Endothelial cell of umbilical vein (primary cell): ENCODE results near the gene PDE7B. TPM values are rescaled to one million over a fixed set of nuclear protein-coding genes. Genes with fewer than 3 reads are reported as not detected.

ENCODE experiments used
- BruUV-seq: library from RNA; stranded (reverse); fragments of 400-500 nt; replicated peaks from 2 replicates; lab custom pipeline; 2021; lab: Mats Ljungman, UMichigan
- CTCF ChIA-PET: fragments of 300-600, 350-600 bp; sonication (Branson Sonifier 250); formaldehyde crosslinking; loops from one replicate; lab custom pipeline; 2021; ENCODE audit warnings: antibody characterized with exemption, inconsistent platforms; lab: Charles Lee
- POLR2A ChIA-PET: fragments of 300-600, 350-600 bp; sonication (Branson Sonifier 250); formaldehyde crosslinking; loops from one replicate; lab custom pipeline; 2021; ENCODE audit warnings: antibody characterized with exemption, inconsistent platforms; lab: Charles Lee
- DNase-seq: peaks from one replicate; pipeline ENCODE4 v3.0.0-alpha.2; 2011; ENCODE audit warnings: low read depth, low spot score
- FAIRE-seq: peaks from 2 replicates; lab custom pipeline; 2011; peaks lifted over from hg19 to GRCh38; lab: Jason Lieb, UNC
- H2AFZ ChIP-seq: 2 replicates; pipeline ENCODE4 v1.6.0; 2012; ENCODE audit warnings: low read depth, low read length, control low read depth, inconsistent platforms
- H3K27ac ChIP-seq: 2 replicates; pipeline ENCODE4 v1.5.1; 2011; ENCODE audit warnings: low read depth, mild to moderate bottlenecking, control low read depth, low read length, moderate library complexity; ENCODE audit not compliant: insufficient read depth
- H3K27me3 ChIP-seq, 2 experiments: 2 replicates each; pipeline versions ENCODE4 v1.6.0 to v1.6.1; 2011; ENCODE audit warnings: low read length in 2 of 2, mixed read lengths in 1 of 2; ENCODE audit not compliant: control insufficient read depth in 2 of 2, insufficient read depth in 2 of 2
- H3K36me3 ChIP-seq, 2 experiments: 2 replicates in 1 of 2; 3 replicates in 1 of 2; pipeline ENCODE4 v1.5.1; 2011; ENCODE audit warnings: low read length in 2 of 2, mild to moderate bottlenecking in 1 of 2, moderate library complexity in 1 of 2; ENCODE audit not compliant: control insufficient read depth in 2 of 2, insufficient read depth in 2 of 2; ENCODE audit errors: extremely low read depth in 1 of 2
- H3K4me1 ChIP-seq: 3 replicates; pipeline ENCODE4 v1.5.1; 2011; ENCODE audit warnings: mild to moderate bottlenecking, low read length; ENCODE audit not compliant: control insufficient read depth, insufficient read depth; ENCODE audit errors: extremely low read depth
- H3K4me2 ChIP-seq: 2 replicates; pipeline ENCODE4 v1.6.1; 2011; ENCODE audit warnings: low read length, control low read depth, mixed read lengths; ENCODE audit not compliant: insufficient read depth
- H3K4me3 ChIP-seq, 3 experiments: fragments of 200-600 bp in 1 of 3; sonication (generic), shearing (Covaris generic) in 1 of 3; replicated peaks in 1 of 3; 2 replicates each; pipeline ENCODE4 v1.5.1; 2011 to 2016; ENCODE audit warnings: control low read depth in 3 of 3, low read length in 3 of 3, mild to moderate bottlenecking in 2 of 3, inconsistent platforms in 1 of 3, low read depth in 1 of 3, moderate library complexity in 1 of 3; ENCODE audit not compliant: insufficient read depth in 1 of 3
- H3K79me2 ChIP-seq: 2 replicates; pipeline ENCODE4 v1.6.0; 2012; ENCODE audit warnings: low read length, inconsistent platforms; ENCODE audit not compliant: control insufficient read depth, insufficient read depth
- H3K9ac ChIP-seq: replicated peaks from 2 replicates; pipeline ENCODE3; 2011; ENCODE audit warnings: low read length, control low read depth; ENCODE audit not compliant: insufficient read depth; ENCODE audit errors: extremely low read depth
- H3K9me1 ChIP-seq: replicated peaks from 3 replicates; pipeline ENCODE4 v1.6.0; 2011; ENCODE audit warnings: mild to moderate bottlenecking, low read length; ENCODE audit not compliant: control insufficient read depth, insufficient read depth; ENCODE audit errors: extremely low read depth
- H3K9me3 ChIP-seq: replicated peaks from 2 replicates; pipeline ENCODE4 v1.5.1; 2012; ENCODE audit warnings: low read length, inconsistent platforms; ENCODE audit not compliant: control insufficient read depth, insufficient read depth
- H4K20me1 ChIP-seq: replicated peaks from 2 replicates; pipeline ENCODE3; 2011; ENCODE audit warnings: mild to moderate bottlenecking, low read length; ENCODE audit not compliant: control insufficient read depth, insufficient read depth; ENCODE audit errors: extremely low read depth
- EZH2 ChIP-seq: IDR thresholded peaks from 2 replicates; pipeline ENCODE4 v1.6.1; 2012; ENCODE audit warnings: borderline replicate concordance, low read depth, mild to moderate bottlenecking, moderate library complexity, low read length, inconsistent platforms; ENCODE audit not compliant: severe bottlenecking
- FOS ChIP-seq: IDR thresholded peaks from 2 replicates; pipeline ENCODE4 v1.6.1; 2011; ENCODE audit warnings: mild to moderate bottlenecking, low read length, moderate library complexity, borderline replicate concordance; ENCODE audit not compliant: insufficient read depth
- GATA2 ChIP-seq: IDR thresholded peaks from 2 replicates; pipeline ENCODE4 v1.7.0; 2011; ENCODE audit warnings: low read depth, mild to moderate bottlenecking, moderate library complexity, mixed read lengths, low read length; ENCODE audit not compliant: insufficient read length, insufficient read depth
- JUN ChIP-seq: IDR thresholded peaks from 2 replicates; pipeline ENCODE4 v1.6.1; 2011; ENCODE audit warnings: borderline replicate concordance, low read depth; ENCODE audit not compliant: insufficient read length, insufficient read depth
- MYC ChIP-seq: IDR thresholded peaks from one replicate; pipeline ENCODE4 v1.6.1; 2011; ENCODE audit warnings: mild to moderate bottlenecking, low read depth, low read length
- POLR2A ChIP-seq: IDR thresholded peaks from 2 replicates; pipeline ENCODE4 v1.6.1; 2012; ENCODE audit warnings: low read depth, mild to moderate bottlenecking, control low read depth, low read length
- POLR2AphosphoS5 ChIP-seq: IDR thresholded peaks from 2 replicates; pipeline ENCODE4 v1.6.1; 2012; ENCODE audit warnings: low read depth, mild to moderate bottlenecking, control low read depth, low read length, moderate library complexity; ENCODE audit not compliant: insufficient read depth
- dilution Hi-C: fragments of 300-500 bp; cut with MboI; formaldehyde crosslinking; loops from one replicate; pipeline ENCODE4 v1.15.0; 2019; ENCODE audit warnings: low sequenced_read_pairs; ENCODE audit not compliant: extremely low pct_ligation_motif_present
- intact Hi-C: fragments of 100-400 bp; cut with micrococcal nuclease; formaldehyde crosslinking; loops from one replicate; pipeline ENCODE4 v1.10.0; 2022
- polyA plus RNA-seq, 4 experiments: library from polyadenylated mRNA; depleted of rRNA in 3 of 4; stranded (reverse) in 3 of 4; unstranded in 1 of 4; fragments of >200 nt; gene quantifications; 2 replicates each; pipeline versions ENCODE4 v1.2.1 to v1.2.3, GENCODE V29; 2011 to 2012; ENCODE audit warnings: missing spikeins in 1 of 4
- total RNA-seq: library from RNA; stranded (reverse); gene quantifications from 2 replicates; pipeline ENCODE4 v1.2.3, GENCODE V29; 2021
- TF ChIP-seq, protein P1 (sequence below), 2 donors: IDR thresholded peaks; 1 replicate in 1 of 2; 2 replicates in 1 of 2; pipeline ENCODE4 v1.5.1; 2011; ENCODE audit warnings: low read length in 2 of 2, mild to moderate bottlenecking in 2 of 2, moderate library complexity in 2 of 2, control low read depth in 1 of 2, inconsistent platforms in 1 of 2, low read depth in 1 of 2; ENCODE audit not compliant: insufficient read depth in 1 of 2; ENCODE audit errors: extremely low read depth in 1 of 2
- TF ChIP-seq, protein P2 (sequence below): IDR thresholded peaks from 2 replicates; pipeline ENCODE4 v1.6.1; 2011; ENCODE audit not compliant: insufficient read depth, insufficient read length

PDE7B gene
- total and polyA plus RNA-seq, 2 donors (not counting 3 experiments of a cell fraction or from before 2014, with no cell fraction given) = 20.6 to 25.1 TPM

DNA sequence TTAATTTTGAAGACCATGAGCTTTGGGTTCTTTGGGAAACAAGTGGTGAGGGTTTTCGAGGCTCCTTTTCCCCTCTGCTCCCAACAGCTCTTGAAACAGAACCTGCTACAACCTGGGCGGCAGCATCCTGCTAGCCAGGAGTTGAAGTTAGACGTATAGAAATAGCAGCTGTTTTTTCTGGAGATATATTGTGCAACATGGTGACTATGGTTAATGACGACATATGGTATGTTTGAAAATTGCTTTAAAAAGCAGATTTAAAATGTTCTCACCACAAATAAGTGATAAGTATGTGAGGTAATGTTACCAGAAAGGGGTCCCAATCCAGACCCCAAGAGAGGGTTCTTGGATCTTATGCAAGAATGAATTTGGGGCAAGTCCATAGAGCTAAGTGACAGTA is 138.9 kb downstream of the PDE7B start:
- ChIA-PET CTCF (interaction anchor here (0.7 to 0.9 kb wide), 2 partner anchors 303 to 1866 kb away, joined by 3 read pairs; no protein-coding TSS in a partner anchor), POLR2A (no interaction called here)
- Histone ChIP-seq H3K4me2 (no peak overlapping the region), H3K4me1 (peaks cover 12% of the 10 kb centered on the region), H3K27me3 (no peaks in the 10 kb centered on the region), H3K9me1 (no peaks in the 10 kb centered on the region), H3K27ac (no peak overlapping the region), H3K79me2 (no peaks in the 10 kb centered on the region), H2AFZ (no peak overlapping the region), H3K36me3 (no peaks in the 10 kb centered on the region), H3K9ac (no peak overlapping the region), H3K4me3 (no peak overlapping the region), H4K20me1 (no peaks in the 10 kb centered on the region), H3K9me3 (no peaks in the 10 kb centered on the region)
- TF ChIP-seq FOS (no peak), JUN (no peak), GATA2 (no peak), POLR2AphosphoS5 (no peak), EZH2 (no peak), POLR2A (no peak), MYC (no peak)
- TF ChIP-seq, protein P1, sequence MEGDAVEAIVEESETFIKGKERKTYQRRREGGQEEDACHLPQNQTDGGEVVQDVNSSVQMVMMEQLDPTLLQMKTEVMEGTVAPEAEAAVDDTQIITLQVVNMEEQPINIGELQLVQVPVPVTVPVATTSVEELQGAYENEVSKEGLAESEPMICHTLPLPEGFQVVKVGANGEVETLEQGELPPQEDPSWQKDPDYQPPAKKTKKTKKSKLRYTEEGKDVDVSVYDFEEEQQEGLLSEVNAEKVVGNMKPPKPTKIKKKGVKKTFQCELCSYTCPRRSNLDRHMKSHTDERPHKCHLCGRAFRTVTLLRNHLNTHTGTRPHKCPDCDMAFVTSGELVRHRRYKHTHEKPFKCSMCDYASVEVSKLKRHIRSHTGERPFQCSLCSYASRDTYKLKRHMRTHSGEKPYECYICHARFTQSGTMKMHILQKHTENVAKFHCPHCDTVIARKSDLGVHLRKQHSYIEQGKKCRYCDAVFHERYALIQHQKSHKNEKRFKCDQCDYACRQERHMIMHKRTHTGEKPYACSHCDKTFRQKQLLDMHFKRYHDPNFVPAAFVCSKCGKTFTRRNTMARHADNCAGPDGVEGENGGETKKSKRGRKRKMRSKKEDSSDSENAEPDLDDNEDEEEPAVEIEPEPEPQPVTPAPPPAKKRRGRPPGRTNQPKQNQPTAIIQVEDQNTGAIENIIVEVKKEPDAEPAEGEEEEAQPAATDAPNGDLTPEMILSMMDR (IDR thresholded peaks at IDR 0.05; ENCODE audit: extremely low read depth in 1 of 2, insufficient read depth in 1 of 2, low read depth in 1 of 2, low read length in 2 of 2) = no peak
- TF ChIP-seq, protein P2, sequence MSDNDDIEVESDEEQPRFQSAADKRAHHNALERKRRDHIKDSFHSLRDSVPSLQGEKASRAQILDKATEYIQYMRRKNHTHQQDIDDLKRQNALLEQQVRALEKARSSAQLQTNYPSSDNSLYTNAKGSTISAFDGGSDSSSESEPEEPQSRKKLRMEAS = no peak
- intact Hi-C loops = no loop called here
- no TSS peak for BruUV-seq
- no peak for DNase-seq
- dilution Hi-C loops = no loop called here
- no peak for FAIRE-seq
